HEK293 (cell line): Measurements from ENCODE around the gene CLASRP.

Experiments
- FEZF1 ChIP-seq: fragments of 450-650 bp; formaldehyde crosslinking; IDR thresholded peaks from 2 replicates; pipeline ENCODE4 v1.5.1; 2016; ENCODE audit warnings: missing biosample characterization, missing genetic modification characterization
- ZBTB17 ChIP-seq: fragments of 450-650 bp; formaldehyde crosslinking; IDR thresholded peaks from 2 replicates; pipeline ENCODE4 v1.5.1; 2016; ENCODE audit warnings: missing biosample characterization, missing genetic modification characterization
- ZBTB8A ChIP-seq: fragments of 450-650 bp; formaldehyde crosslinking; IDR thresholded peaks from 2 replicates; pipeline ENCODE4 v1.5.1; 2016; ENCODE audit warnings: missing biosample characterization, missing genetic modification characterization
- TF ChIP-seq, protein P1 (sequence below): fragments of 450-650 bp; formaldehyde crosslinking; IDR thresholded peaks from 2 replicates; pipeline ENCODE4 v1.5.1; 2016; ENCODE audit warnings: missing biosample characterization, missing genetic modification characterization
- TF ChIP-seq, protein P2 (sequence below): fragments of 450-650 bp; formaldehyde crosslinking; IDR thresholded peaks from 2 replicates; pipeline ENCODE4 v1.5.1; 2016; ENCODE audit warnings: missing biosample characterization, missing genetic modification characterization

DNA sequence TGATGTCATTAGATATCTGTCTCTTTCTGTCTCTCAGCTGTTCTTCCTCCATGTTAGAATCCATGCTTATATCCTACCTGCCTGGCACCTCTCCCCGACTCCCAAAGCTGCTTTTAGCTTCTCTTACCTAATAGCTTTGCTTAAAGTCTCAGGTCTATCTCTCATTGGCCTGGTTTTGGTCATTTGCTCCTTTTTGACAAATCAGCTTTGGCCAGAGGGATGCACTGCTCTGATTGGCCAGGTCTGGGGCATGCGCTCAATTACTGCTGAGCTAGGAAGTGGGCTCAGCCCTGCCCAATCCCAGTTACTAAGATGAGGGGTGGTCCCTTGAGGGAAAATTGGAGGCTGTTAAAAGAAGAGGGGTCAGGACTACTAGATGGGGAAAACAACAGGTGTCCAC, 11.5 kb upstream of the CLASRP start:
- TF ChIP-seq ZBTB8A (no peak), FEZF1 (tag by site-specific recombination) (no peak), ZBTB17 (tag by site-specific recombination) (no peak)
- TF ChIP-seq, protein P1, sequence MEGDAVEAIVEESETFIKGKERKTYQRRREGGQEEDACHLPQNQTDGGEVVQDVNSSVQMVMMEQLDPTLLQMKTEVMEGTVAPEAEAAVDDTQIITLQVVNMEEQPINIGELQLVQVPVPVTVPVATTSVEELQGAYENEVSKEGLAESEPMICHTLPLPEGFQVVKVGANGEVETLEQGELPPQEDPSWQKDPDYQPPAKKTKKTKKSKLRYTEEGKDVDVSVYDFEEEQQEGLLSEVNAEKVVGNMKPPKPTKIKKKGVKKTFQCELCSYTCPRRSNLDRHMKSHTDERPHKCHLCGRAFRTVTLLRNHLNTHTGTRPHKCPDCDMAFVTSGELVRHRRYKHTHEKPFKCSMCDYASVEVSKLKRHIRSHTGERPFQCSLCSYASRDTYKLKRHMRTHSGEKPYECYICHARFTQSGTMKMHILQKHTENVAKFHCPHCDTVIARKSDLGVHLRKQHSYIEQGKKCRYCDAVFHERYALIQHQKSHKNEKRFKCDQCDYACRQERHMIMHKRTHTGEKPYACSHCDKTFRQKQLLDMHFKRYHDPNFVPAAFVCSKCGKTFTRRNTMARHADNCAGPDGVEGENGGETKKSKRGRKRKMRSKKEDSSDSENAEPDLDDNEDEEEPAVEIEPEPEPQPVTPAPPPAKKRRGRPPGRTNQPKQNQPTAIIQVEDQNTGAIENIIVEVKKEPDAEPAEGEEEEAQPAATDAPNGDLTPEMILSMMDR (tag by site-specific recombination) = no peak
- TF ChIP-seq, protein P2, sequence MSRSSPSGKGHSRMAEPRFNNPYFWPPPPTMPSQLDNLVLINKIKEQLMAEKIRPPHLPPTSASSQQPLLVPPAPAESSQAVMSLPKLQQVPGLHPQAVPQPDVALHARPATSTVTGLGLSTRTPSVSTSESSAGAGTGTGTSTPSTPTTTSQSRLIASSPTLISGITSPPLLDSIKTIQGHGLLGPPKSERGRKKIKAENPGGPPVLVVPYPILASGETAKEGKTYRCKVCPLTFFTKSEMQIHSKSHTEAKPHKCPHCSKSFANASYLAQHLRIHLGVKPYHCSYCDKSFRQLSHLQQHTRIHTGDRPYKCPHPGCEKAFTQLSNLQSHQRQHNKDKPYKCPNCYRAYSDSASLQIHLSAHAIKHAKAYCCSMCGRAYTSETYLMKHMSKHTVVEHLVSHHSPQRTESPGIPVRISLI (tag by site-specific recombination) = no peak
